Upper lobe of left lung (tissue), 4 donors: Measurements from ENCODE around the gene WARS2.

ENCODE experiments used
- EP300 ChIP-seq, 4 donors: sonication (generic); formaldehyde crosslinking; IDR thresholded peaks; one replicate each; pipeline ENCODE4 v1.5.1; 2017; ENCODE audit warnings: antibody characterized with exemption in 4 of 4, control low read depth in 2 of 4
- POLR2A ChIP-seq, 4 donors: fragments of 450-650 bp; IDR thresholded peaks; one replicate each; pipeline ENCODE4 v1.5.1; 2016 to 2017; ENCODE audit warnings: antibody characterized with exemption in 4 of 4, mild to moderate bottlenecking in 2 of 4
- POLR2AphosphoS5 ChIP-seq, 2 donors: sonication (generic); formaldehyde crosslinking; IDR thresholded peaks; one replicate each; pipeline ENCODE4 v1.5.1; 2017; ENCODE audit warnings: antibody characterized with exemption in 2 of 2
- TF ChIP-seq, protein P1 (sequence below), 6 experiments: fragments of 450-650 bp in 4 of 6; fragments of 200-600 bp in 2 of 6; sonication (generic) in 2 of 6; IDR thresholded peaks; one replicate each; pipeline ENCODE4 v1.5.1; 2016 to 2019; ENCODE audit warnings: antibody characterized with exemption in 6 of 6

DNA sequence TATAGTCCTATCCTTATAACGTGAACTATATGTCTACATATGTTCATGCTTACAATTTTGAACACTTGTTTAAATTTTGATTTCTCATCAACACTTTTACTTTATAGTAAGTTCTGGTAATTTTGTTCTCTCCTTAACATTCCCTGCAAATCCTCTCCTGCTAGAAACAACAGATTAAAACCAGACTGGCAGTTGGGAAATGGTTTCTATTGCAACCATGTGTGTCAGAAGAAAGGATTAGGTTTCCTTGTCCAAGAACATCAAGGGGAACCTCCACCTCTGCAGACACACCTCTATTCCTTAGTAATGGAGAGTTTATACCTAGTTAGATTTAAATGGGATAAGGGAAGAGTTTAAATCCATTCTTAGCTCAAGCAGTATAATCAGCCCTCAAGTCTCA lies 3.3 kb upstream of the WARS2 start:
- TF ChIP-seq POLR2A (IDR thresholded peaks at IDR 0.05) (no peak), POLR2AphosphoS5 (IDR thresholded peaks at IDR 0.05) (no peak), EP300 (IDR thresholded peaks at IDR 0.05) (no peak)
- TF ChIP-seq, protein P1, sequence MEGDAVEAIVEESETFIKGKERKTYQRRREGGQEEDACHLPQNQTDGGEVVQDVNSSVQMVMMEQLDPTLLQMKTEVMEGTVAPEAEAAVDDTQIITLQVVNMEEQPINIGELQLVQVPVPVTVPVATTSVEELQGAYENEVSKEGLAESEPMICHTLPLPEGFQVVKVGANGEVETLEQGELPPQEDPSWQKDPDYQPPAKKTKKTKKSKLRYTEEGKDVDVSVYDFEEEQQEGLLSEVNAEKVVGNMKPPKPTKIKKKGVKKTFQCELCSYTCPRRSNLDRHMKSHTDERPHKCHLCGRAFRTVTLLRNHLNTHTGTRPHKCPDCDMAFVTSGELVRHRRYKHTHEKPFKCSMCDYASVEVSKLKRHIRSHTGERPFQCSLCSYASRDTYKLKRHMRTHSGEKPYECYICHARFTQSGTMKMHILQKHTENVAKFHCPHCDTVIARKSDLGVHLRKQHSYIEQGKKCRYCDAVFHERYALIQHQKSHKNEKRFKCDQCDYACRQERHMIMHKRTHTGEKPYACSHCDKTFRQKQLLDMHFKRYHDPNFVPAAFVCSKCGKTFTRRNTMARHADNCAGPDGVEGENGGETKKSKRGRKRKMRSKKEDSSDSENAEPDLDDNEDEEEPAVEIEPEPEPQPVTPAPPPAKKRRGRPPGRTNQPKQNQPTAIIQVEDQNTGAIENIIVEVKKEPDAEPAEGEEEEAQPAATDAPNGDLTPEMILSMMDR (IDR thresholded peaks at IDR 0.05), result no peak
